SW480 (cell line): ENCODE data around the gene CAMKK2.

Source experiments
- DNase-seq: peaks from one replicate; pipeline ENCODE4 v3.0.0-alpha.2; 2016; ENCODE audit warnings: low spot score

The CAMKK2 gene

GRCh38 chr12:121191151-121191550, 105.4 kb downstream of the CAMKK2 start:
- no peak for DNase-seq

GRCh38 chr12:121190523-121191031, 105.9 kb downstream of the CAMKK2 start:
- peak; percentile 17 for DNase-seq

GRCh38 chr12:121189619-121190155, 106.8 kb downstream of the CAMKK2 start:
- no peak for DNase-seq

GRCh38 chr12:121189131-121189530, 107.4 kb downstream of the CAMKK2 start:
- DNase-seq: no peak

GRCh38 chr12:121188227-121188626, 108.3 kb downstream of the CAMKK2 start:
- no peak for DNase-seq
